GM18505 (cell line): Measurements from ENCODE around the gene ISYNA1.
A peak's percentile ranks its signal among the peaks of the same experiment; 100 is the strongest.

Source experiments
- ATAC-seq: cut with Tn5 transposase; IDR thresholded peaks from one replicate; pipeline ENCODE4 v1.9.1; 2021; ENCODE audit not compliant: unreplicated experiment
- POLR2A ChIP-seq: IDR thresholded peaks from 4 replicates; pipeline ENCODE4 v1.6.1; 2011; ENCODE audit warnings: borderline replicate concordance; ENCODE audit not compliant: insufficient read depth, insufficient read length; ENCODE audit errors: extremely low read depth

Gene ISYNA1

GRCh38 chr19:18429717-18430416, 8.1 kb downstream of the ISYNA1 start:
- ATAC-seq: no peak
- TF ChIP-seq POLR2A: no peak

- peak; percentile 58 for ATAC-seq
- TF ChIP-seq POLR2A: no peak
These were observed 8.9 kb downstream of the ISYNA1 start for GRCh38 chr19:18428787-18429674.

- no peak for TF ChIP-seq POLR2A
- no peak for ATAC-seq
These were observed 9.7 kb downstream of the ISYNA1 start for GRCh38 chr19:18428173-18428786.

DNA sequence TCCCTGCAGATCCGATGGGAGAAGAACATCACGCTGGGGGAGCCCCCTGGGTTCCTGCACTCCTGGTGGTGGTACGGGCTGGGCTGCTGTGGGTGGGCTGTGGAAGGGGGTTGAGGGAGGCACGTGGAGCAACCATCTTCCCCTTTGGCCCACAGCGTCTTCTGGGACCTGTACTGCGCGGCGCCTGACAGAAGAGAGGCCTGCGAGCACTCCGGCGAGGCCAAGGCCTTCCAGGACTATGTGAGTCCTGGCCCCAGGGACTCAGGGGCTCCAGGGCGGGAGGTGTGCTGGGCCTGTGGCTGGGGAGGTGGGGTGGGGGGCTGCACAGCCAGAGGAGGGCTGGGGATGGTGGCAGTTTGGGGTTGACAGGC, 10.2 kb downstream of the ISYNA1 start:
- ATAC-seq: no peak

DNA sequence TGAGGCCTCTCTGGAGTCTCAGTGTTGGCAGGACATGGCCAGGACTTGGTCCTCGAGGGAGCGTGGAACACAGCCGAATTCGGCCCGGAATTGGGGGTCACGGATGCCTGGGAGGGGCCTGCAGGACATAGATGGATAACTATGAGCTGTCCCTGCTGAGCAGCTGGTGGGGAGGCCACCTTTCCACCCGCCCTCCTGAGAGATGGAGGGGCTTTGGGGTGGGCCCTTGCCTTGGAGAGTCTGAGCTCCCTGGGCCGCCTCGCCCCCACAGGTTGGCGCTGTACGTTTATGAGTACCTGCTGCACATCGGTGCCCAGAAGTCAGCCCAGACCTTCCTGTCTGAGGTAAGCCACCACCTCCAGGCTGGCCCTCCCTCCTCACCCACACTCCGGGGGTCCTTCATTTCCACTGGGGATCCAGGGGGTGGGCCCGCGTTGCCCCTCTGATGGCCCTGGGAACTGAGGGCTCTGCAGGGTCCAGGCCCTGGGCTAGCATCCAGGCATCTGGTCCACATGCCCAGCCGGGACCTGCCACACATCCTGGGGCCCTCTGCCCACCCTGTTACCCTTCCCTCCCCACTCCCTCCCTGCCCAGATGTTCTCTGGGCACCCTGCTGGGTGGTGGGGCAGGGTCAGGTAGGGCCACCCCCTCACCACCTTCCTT, 10.7 kb downstream of the ISYNA1 start:
- ATAC-seq: no peak

More for the DNA sequence above, 10.2 kb downstream of the ISYNA1 start:
- no peak for TF ChIP-seq POLR2A

GRCh38 chr19:18426416-18426767, 11.5 kb downstream of the ISYNA1 start:
- TF ChIP-seq POLR2A: no peak

More for the DNA sequence above, 10.7 kb downstream of the ISYNA1 start:
- no peak for TF ChIP-seq POLR2A

DNA sequence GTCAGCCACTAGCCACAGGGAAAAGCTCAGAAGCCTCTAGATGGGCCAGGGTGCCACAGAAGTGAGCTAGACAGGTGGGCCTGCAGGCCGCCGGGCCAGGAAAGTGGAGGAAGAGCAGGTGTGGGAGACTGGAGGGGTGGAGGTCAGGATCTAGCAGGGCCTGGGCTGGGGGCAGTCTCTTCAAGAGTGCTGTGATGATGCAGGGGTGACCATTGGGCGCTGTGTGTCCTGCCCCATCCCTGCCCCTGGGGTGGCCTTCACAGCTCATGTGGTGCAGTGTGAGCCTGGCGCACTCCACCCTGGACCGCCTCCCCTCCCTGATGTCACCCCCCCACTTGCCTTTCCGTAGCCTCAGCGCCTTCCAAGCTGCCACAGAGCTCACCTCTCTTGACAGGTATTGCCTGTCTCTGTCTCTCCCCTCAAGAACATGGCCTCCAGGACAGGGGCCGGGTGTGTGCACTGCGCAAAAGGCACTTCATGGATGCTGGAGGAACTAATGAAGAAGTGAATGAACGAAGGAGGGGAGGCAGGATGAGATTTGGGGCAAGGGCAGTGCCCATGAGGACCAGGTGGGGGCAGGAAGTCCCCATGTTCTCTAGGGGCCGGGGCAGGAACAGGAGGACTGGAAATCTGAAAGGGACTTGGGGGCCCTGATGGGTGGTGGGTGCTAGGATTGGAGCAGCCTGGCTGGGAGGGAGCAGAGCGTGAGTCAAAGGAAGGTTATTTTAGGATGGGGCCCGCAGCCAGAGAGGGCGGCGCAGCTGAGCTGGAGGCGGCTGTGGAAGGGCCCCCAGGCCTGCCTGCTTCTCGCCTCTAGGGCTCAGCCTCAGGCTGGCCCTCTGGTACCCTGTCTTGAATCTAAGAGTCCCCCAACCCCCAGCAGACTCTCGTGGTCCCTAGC, 12.2 kb downstream of the ISYNA1 start:
- no peak for ATAC-seq
- TF ChIP-seq POLR2A: no peak

More at GRCh38 chr19:18426416-18426767, 11.5 kb downstream of the ISYNA1 start:
- no peak for ATAC-seq

- no peak for TF ChIP-seq POLR2A
- ATAC-seq: no peak
These were observed 12.9 kb downstream of the ISYNA1 start for GRCh38 chr19:18424890-18425514.

- no peak for TF ChIP-seq POLR2A
- no peak for ATAC-seq
These were observed 13.6 kb downstream of the ISYNA1 start for GRCh38 chr19:18424122-18424889.

DNA sequence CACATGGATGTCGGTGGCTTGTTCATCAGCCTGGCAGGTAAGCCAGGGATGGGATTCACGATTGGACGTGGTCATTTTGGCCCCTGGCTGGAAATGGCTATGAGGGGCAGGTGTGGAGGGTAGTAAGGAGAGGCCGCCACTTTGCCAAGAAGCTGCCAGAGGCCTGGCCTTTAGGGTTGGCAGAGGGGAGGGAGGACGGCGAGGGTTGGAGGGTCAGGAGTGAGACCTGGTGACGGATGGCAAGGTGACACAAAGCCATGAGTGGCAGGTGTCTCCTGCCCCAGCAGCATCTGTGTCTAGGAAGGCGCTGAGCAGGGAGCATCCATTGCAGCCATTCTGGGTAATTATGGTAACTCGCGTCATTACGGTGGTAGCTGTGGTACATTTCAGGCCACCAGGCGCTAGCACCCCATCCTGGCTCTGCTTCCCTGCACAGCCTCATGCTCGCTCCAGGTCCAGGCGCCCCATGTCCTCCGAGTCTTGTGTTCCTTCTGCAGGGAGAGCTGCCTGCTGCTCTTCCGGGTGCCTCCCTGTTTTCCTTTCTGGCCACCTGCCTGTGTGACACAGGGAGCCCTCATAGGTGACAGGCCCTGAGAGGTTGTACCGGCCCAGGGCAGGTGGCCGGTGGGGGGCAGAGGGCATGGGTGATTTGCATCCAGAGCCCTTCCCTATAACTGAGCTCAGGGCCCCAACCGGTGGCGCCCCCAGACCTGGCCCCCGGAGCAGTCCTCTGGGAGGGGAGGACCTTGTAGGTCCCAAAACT, 14.5 kb downstream of the ISYNA1 start:
- TF ChIP-seq POLR2A: no peak
- ATAC-seq: no peak

DNA sequence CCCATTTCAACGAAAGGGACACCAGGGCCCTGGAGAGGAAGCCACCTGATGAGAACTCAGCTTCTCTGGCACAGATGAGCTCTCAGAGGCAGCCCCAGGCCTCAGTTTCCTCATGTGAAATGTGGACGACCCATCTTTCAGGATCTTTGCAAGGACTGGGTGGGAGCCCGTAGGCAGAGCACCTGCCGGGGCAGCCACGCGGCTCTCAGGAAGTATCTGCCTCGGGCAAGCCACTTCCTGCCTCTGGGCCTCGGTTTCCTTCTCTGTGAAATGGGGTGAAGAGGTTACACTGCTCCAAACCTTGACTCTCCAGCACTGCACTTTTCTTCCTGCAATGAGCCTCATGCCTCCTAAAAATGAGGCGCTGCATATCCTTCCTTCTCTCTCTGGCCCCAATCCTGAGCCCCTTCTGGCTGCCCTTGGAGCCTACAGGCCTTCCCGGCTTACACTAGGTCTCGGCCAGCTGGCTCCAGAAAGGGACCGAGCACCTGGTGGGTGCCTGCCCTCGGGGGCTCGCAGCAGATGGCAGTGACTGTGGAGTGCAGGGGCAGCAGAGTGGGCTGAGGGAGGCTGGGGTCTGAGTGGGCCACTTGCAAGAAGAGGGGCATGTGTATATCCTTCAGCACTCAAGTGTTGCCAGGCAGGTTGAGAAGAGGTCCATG, 15.3 kb downstream of the ISYNA1 start:
- no peak for TF ChIP-seq POLR2A
- no peak for ATAC-seq
